Measurements from ENCODE around the gene GNAI2.

GNAI2 gene

DNA sequence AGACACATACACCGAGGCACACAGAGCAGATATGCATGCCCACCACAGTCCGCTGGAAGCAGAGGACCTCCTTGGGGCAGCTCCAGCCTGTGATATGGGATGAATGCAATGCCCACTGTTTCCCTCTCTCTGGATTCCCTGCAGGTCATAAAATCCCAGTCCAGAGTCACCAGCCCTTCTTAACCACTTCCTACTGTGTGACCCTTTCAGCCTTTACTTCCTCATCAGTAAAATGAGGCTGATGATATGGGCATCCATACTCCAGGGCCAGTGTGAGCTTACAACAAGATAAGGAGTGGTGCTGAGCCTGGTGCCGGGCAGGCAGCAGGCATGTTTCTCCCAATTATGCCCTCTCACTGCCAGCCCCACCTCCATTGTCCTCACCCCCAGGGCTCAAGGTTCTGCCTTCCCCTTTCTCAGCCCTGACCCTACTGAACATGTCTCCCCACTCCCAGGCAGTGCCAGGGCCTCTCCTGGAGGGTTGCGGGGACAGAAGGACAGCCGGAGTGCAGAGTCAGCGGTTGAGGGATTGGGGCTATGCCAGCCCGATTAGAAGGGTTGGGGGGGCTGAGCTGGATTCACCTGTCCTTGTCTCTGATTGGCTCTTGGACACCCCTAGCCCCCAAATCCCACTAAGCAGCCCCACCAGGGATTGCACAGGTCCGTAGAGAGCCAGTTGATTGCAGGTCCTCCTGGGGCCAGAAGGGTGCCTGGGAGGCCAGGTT lies 44.9 kb upstream of the GNAI2 start, which contains the start of gene GNAT1:
TSS of gene GNAT1 (plus strand) at position 675 of the 725 bp plus-strand sequence. CDS start 116 bp downstream, outside the sequence.
- TF ChIP-seq POLR2AphosphoS5 (IDR thresholded peaks at IDR 0.05; ENCODE audit: low read depth, low read length) (no peak), SIN3A (IDR thresholded peaks at IDR 0.05; ENCODE audit: borderline replicate concordance, insufficient read depth, low read length) (no peak), FOXP2 (optimal IDR thresholded peaks at IDR 0.05; ENCODE audit: borderline replicate concordance, extremely low read depth, extremely low read length, insufficient read depth) (no peak), TAF1 (IDR thresholded peaks at IDR 0.05; ENCODE audit: borderline replicate concordance, insufficient read depth, low read length) (no peak)
- TF ChIP-seq, protein P1, sequence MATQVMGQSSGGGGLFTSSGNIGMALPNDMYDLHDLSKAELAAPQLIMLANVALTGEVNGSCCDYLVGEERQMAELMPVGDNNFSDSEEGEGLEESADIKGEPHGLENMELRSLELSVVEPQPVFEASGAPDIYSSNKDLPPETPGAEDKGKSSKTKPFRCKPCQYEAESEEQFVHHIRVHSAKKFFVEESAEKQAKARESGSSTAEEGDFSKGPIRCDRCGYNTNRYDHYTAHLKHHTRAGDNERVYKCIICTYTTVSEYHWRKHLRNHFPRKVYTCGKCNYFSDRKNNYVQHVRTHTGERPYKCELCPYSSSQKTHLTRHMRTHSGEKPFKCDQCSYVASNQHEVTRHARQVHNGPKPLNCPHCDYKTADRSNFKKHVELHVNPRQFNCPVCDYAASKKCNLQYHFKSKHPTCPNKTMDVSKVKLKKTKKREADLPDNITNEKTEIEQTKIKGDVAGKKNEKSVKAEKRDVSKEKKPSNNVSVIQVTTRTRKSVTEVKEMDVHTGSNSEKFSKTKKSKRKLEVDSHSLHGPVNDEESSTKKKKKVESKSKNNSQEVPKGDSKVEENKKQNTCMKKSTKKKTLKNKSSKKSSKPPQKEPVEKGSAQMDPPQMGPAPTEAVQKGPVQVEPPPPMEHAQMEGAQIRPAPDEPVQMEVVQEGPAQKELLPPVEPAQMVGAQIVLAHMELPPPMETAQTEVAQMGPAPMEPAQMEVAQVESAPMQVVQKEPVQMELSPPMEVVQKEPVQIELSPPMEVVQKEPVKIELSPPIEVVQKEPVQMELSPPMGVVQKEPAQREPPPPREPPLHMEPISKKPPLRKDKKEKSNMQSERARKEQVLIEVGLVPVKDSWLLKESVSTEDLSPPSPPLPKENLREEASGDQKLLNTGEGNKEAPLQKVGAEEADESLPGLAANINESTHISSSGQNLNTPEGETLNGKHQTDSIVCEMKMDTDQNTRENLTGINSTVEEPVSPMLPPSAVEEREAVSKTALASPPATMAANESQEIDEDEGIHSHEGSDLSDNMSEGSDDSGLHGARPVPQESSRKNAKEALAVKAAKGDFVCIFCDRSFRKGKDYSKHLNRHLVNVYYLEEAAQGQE (IDR thresholded peaks at IDR 0.05; ENCODE audit: insufficient read depth in 1 of 2, low read depth in 2 of 2, low read length in 2 of 2) = no peak

DNA sequence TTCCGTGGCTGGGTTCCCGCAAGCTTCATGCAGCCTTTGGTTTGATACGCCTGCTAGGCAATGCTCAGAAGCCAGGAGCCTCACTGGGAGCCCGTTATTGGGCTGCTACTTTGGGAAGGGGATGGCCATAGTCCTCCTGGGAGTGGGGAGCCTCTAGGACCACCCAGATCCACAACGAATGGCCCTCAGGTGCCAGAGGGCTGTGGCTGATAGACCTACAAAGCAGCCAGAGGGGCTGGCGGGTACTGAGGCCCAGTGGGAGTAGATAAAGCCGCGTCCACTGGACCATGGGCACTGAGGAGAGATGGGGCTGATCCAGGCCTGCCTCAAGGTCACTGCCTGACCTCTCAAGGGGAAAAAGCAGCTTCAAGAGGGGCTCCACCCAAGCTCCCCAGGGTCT lies 43.9 kb upstream of the GNAI2 start:
- TF ChIP-seq SIN3A (IDR thresholded peaks at IDR 0.05; ENCODE audit: borderline replicate concordance, insufficient read depth, low read length) (no peak), TAF1 (IDR thresholded peaks at IDR 0.05; ENCODE audit: borderline replicate concordance, insufficient read depth, low read length) (no peak), FOXP2 (optimal IDR thresholded peaks at IDR 0.05; ENCODE audit: borderline replicate concordance, extremely low read depth, extremely low read length, insufficient read depth) (no peak), POLR2AphosphoS5 (IDR thresholded peaks at IDR 0.05; ENCODE audit: low read depth, low read length) (no peak)
- TF ChIP-seq, protein P1 (IDR thresholded peaks at IDR 0.05; ENCODE audit: insufficient read depth in 1 of 2, low read depth in 2 of 2, low read length in 2 of 2) = no peak

DNA sequence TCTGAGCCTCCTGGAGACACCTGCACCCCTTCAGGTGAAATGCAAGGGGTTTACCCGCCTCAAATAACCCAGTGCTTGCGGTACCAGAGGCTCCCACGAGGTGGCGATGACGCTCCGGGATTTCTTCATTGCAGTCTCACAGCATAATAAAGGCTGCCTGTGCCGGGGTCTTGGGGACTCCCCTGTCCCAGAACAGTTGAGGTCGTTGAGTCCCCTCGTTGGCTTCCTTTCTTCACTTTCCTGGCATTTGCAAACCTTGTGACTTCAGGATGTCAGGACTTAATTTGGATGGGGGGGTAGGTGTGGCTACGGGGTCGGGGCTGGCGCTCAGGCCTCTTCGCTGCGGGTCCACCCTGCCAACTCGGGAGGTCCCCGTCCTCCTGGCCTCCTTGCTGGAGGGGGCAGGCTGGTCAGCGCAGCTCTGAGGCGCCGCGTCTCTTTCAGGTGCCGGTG lies 43.3 kb upstream of the GNAI2 start:
- TF ChIP-seq SIN3A (IDR thresholded peaks at IDR 0.05; ENCODE audit: borderline replicate concordance, insufficient read depth, low read length) (no peak), POLR2AphosphoS5 (IDR thresholded peaks at IDR 0.05; ENCODE audit: low read depth, low read length) (no peak), FOXP2 (optimal IDR thresholded peaks at IDR 0.05; ENCODE audit: borderline replicate concordance, extremely low read depth, extremely low read length, insufficient read depth) (no peak), TAF1 (IDR thresholded peaks at IDR 0.05; ENCODE audit: borderline replicate concordance, insufficient read depth, low read length) (no peak)
- TF ChIP-seq, protein P1 (IDR thresholded peaks at IDR 0.05; ENCODE audit: insufficient read depth in 1 of 2, low read depth in 2 of 2, low read length in 2 of 2) = no peak

DNA sequence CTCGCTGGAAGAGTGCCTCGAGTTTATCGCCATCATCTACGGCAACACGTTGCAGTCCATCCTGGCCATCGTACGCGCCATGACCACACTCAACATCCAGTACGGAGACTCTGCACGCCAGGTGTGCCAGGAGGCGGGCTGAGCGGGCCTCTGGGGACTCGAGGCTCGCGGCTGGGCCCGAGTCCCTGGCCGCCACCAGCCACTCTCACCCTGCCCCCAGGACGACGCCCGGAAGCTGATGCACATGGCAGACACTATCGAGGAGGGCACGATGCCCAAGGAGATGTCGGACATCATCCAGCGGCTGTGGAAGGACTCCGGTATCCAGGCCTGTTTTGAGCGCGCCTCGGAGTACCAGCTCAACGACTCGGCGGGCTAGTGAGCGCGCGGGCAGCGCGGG lies 42.7 kb upstream of the GNAI2 start:
- TF ChIP-seq POLR2AphosphoS5 (IDR thresholded peaks at IDR 0.05; ENCODE audit: low read depth, low read length) (no peak), FOXP2 (optimal IDR thresholded peaks at IDR 0.05; ENCODE audit: borderline replicate concordance, extremely low read depth, extremely low read length, insufficient read depth) (no peak), TAF1 (IDR thresholded peaks at IDR 0.05; ENCODE audit: borderline replicate concordance, insufficient read depth, low read length) (no peak), SIN3A (IDR thresholded peaks at IDR 0.05; ENCODE audit: borderline replicate concordance, insufficient read depth, low read length) (no peak)
- TF ChIP-seq, protein P1 (IDR thresholded peaks at IDR 0.05; ENCODE audit: insufficient read depth in 1 of 2, low read depth in 2 of 2, low read length in 2 of 2) = no peak

All from PFSK-1 (cell line).